Ovary (tissue), 9 donors: ENCODE measurements around the gene ACAN. TPM values are rescaled to one million over a fixed set of nuclear protein-coding genes. Genes with fewer than 3 reads are reported as not detected.

ENCODE experiments used
- DNase-seq, 5 donors: peaks; one replicate each; pipeline ENCODE4 v3.0.0-alpha.2; 2019 to 2020
- H3K27ac ChIP-seq, 2 donors: fragments of 200-600 bp; one replicate each; pipeline versions ENCODE4 v1.5.1 to v1.8.0; 2019 to 2022
- H3K27me3 ChIP-seq: fragments of 200-600 bp; one replicate; pipeline ENCODE4 v1.8.0; 2022
- H3K36me3 ChIP-seq: fragments of 200-600 bp; sonication (generic); one replicate; pipeline ENCODE4 v1.5.1; 2019
- H3K4me1 ChIP-seq: one replicate; pipeline ENCODE4 v1.8.1; 2013; ENCODE audit warnings: mild to moderate bottlenecking, moderate library complexity; ENCODE audit not compliant: insufficient read depth
- H3K4me3 ChIP-seq: fragments of 200-600 bp; sonication (generic); one replicate; pipeline ENCODE4 v1.5.1; 2017
- H3K9me3 ChIP-seq, 2 donors: fragments of 200-600 bp in 1 of 2; sonication (generic) in 1 of 2; one replicate each; pipeline versions ENCODE4 v1.5.1 to v1.8.1; 2013 to 2019; ENCODE audit warnings: mild to moderate bottlenecking in 1 of 2, moderate library complexity in 1 of 2
- EP300 ChIP-seq: sonication (generic); formaldehyde crosslinking; IDR thresholded peaks from one replicate; pipeline ENCODE4 v1.6.1; 2017; ENCODE audit warnings: antibody characterized with exemption
- POLR2A ChIP-seq: fragments of 450-650 bp; IDR thresholded peaks from one replicate; pipeline ENCODE4 v1.6.1; 2017; ENCODE audit warnings: antibody characterized with exemption, mild to moderate bottlenecking, moderate library complexity
- WGBS, 3 donors: extraction: QIAGEN DNeasy Blood & Tissue Kit in 1 of 3; methylation state at CpG; one replicate each; pipeline versions ENCODE4 v1.1.5 to v1.1.7; 2013 to 2017; 5-methylcytosine and 5-hydroxymethylcytosine counted together
- intact Hi-C, 4 donors: fragments of 100-400 bp; cut with DNase I; formaldehyde crosslinking; loops; one replicate each; pipeline versions ENCODE4 v1.11.0 to v1.15.1; 2022 to 2023
- polyA plus RNA-seq, 2 donors: library from polyadenylated mRNA; stranded (reverse); fragments of 200-250 nt in 1 of 2; fragments of 350-450 nt in 1 of 2; fragmentation: Illumina TruSeq in 1 of 2; extraction: RNeasy Lipid Tissue Mini Kit (QIAGEN cat#74804) in 1 of 2; gene quantifications; one replicate each; pipeline ENCODE4 v1.2.3, GENCODE V29; 2013 to 2014
- total RNA-seq, 7 donors: library from RNA; depleted of rRNA in 2 of 7; stranded (reverse); fragments of >200 nt in 2 of 7; fragmentation: NEBNext Ultra II Directional in 3 of 7; extraction: Animal tissue kit (Norgen Biotek cat#: 25700) in 3 of 7; gene quantifications; one replicate each; pipeline versions ENCODE4 v1.1.0 to v1.2.4, GENCODE V29; 2016 to 2023
- TF ChIP-seq, protein P1 (sequence below), 3 donors: fragments of 450-650 bp in 2 of 3; fragments of 200-600 bp in 1 of 3; IDR thresholded peaks; one replicate each; pipeline versions ENCODE4 v1.5.1 to v1.8.0; 2016 to 2022; ENCODE audit warnings: antibody characterized with exemption in 3 of 3, mild to moderate bottlenecking in 1 of 3
- donor health status: DM: no; HTN: no; CAD: no; lungs with moderate emphysema.
- donor health status: DM: no; HTN: no; CAD: no.
- donor health status: Bipolar disorder and iron deficiency.
- donor health status: DM: yes; HTN: yes; CAD: no.
- donor health status: DM: no; HTN: no; CAD: no.
- donor health status: DM: yes; HTN: yes; CAD: no.

Gene ACAN
- total and polyA plus RNA-seq, 9 donors, result 0.11 to 5.1 (median 0.54) TPM; not detected in 1

- Histone ChIP-seq H3K4me1 (no peaks in the 10 kb centered on the region), H3K4me3 (no peak overlapping the region), H3K27ac (no peak overlapping the region), H3K27me3 (no peaks in the 10 kb centered on the region), H3K9me3 (no peaks in the 10 kb centered on the region), H3K36me3 (no peaks in the 10 kb centered on the region)
- intact Hi-C loops, result no loop called here
- 71 to 81% (median 79%) methylated on average over 21 to 22 of the region's 22 CpGs for WGBS, 3 donors
- TF ChIP-seq EP300 (no peak), POLR2A (no peak)
- TF ChIP-seq, protein P1, sequence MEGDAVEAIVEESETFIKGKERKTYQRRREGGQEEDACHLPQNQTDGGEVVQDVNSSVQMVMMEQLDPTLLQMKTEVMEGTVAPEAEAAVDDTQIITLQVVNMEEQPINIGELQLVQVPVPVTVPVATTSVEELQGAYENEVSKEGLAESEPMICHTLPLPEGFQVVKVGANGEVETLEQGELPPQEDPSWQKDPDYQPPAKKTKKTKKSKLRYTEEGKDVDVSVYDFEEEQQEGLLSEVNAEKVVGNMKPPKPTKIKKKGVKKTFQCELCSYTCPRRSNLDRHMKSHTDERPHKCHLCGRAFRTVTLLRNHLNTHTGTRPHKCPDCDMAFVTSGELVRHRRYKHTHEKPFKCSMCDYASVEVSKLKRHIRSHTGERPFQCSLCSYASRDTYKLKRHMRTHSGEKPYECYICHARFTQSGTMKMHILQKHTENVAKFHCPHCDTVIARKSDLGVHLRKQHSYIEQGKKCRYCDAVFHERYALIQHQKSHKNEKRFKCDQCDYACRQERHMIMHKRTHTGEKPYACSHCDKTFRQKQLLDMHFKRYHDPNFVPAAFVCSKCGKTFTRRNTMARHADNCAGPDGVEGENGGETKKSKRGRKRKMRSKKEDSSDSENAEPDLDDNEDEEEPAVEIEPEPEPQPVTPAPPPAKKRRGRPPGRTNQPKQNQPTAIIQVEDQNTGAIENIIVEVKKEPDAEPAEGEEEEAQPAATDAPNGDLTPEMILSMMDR (IDR thresholded peaks at IDR 0.05), result no peak
- no peak for DNase-seq
These were observed 46.3 kb downstream of the ACAN start for GRCh38 chr15:88849376-88850072.

DNA sequence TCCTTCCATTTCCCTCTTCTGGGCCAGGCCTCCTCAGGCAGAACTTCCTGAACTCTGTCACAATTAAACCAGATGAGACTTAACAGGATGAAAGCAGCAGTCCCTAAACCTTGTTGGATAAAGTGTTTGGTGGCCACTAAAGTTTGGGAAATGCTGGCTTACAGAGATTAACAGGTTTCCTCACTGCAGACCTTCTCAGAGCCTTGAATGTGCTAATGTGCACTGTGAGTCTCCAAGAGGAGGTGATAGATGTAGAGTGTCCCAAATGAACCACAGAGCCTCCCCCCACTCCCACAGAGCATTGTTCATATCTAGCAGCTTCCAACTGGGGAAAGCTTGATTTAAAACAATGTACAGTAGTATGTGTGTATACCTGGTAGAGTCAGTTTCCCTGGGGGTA lies 49.2 kb downstream of the ACAN start:
- Histone ChIP-seq H3K36me3 (no peaks in the 10 kb centered on the region), H3K27ac (no peak overlapping the region), H3K27me3 (no peaks in the 10 kb centered on the region), H3K9me3 (no peaks in the 10 kb centered on the region), H3K4me1 (no peaks in the 10 kb centered on the region), H3K4me3 (no peak overlapping the region)
- TF ChIP-seq, protein P1 (IDR thresholded peaks at IDR 0.05), result no peak
- no peak for TF ChIP-seq EP300
- TF ChIP-seq POLR2A, result no peak
- DNase-seq, result no peak
- intact Hi-C loops, result no loop called here

- Histone ChIP-seq H3K9me3 (no peaks in the 10 kb centered on the region), H3K4me1 (no peaks in the 10 kb centered on the region), H3K27me3 (no peaks in the 10 kb centered on the region), H3K4me3 (no peak overlapping the region), H3K27ac (no peak overlapping the region), H3K36me3 (no peaks in the 10 kb centered on the region)
- no peak for DNase-seq
- intact Hi-C loops, result no loop called here
- 88 to 93% (median 88%) methylated on average over 11 of the region's 11 CpGs for WGBS, 3 donors
- TF ChIP-seq POLR2A, result no peak
- TF ChIP-seq, protein P1 (IDR thresholded peaks at IDR 0.05), result no peak
- no peak for TF ChIP-seq EP300
These were observed 55.7 kb downstream of the ACAN start for GRCh38 chr15:88858934-88859333.

DNA sequence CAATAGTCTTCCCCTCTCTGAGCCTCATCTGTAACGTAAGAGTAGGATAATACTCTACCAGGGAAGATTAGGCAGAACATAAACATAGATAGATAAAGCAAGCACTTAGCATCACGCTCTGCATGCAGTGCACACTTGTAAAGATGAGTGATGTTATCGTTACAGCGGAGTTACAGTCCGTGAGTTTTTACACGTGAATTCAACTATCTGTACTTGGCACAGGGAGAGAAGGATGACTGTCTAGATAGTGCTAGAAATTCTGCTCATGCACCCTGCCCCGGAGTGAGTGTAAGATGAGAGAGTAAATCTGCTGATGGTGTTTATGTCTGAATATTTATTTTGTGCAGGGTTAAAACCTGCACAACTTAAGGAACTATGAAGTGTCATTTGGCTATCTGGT lies 56.3 kb downstream of the ACAN start:
- DNase-seq, result no peak
- no peaks in the 10 kb centered on the region for H3K9me3 ChIP-seq
- H3K27ac ChIP-seq, result no peak overlapping the region
- 26 to 39% (median 33%) methylated on average over 7 of the region's 7 CpGs for WGBS, 3 donors
- H3K4me1 ChIP-seq, result no peaks in the 10 kb centered on the region
- intact Hi-C loops, result no loop called here
- no peaks in the 10 kb centered on the region for H3K27me3 ChIP-seq
- TF ChIP-seq POLR2A (no peak), EP300 (no peak)
- TF ChIP-seq, protein P1 (IDR thresholded peaks at IDR 0.05), result no peak
- H3K4me3 ChIP-seq, result no peak overlapping the region
- no peaks in the 10 kb centered on the region for H3K36me3 ChIP-seq
